HEK293 (cell line): ENCODE results near the gene ATP13A3.

Source experiments
- SP7 ChIP-seq: fragments of 450-650 bp; formaldehyde crosslinking; IDR thresholded peaks from 2 replicates; pipeline ENCODE4 v1.5.1; 2016; ENCODE audit warnings: missing biosample characterization, missing genetic modification characterization
- ZBTB8A ChIP-seq: fragments of 450-650 bp; formaldehyde crosslinking; IDR thresholded peaks from 2 replicates; pipeline ENCODE4 v1.5.1; 2016; ENCODE audit warnings: missing biosample characterization, missing genetic modification characterization
- ZFP41 ChIP-seq: fragments of 450-650 bp; formaldehyde crosslinking; IDR thresholded peaks from 2 replicates; pipeline ENCODE4 v1.5.1; 2016; ENCODE audit warnings: missing biosample characterization, missing genetic modification characterization, borderline replicate concordance
- ZNF214 ChIP-seq: fragments of 450-650 bp; formaldehyde crosslinking; IDR thresholded peaks from 2 replicates; pipeline ENCODE4 v1.5.1; 2017; ENCODE audit warnings: missing biosample characterization, mild to moderate bottlenecking, missing genetic modification characterization, borderline replicate concordance
- ZNF354C ChIP-seq: fragments of 450-650 bp; formaldehyde crosslinking; IDR thresholded peaks from 2 replicates; pipeline ENCODE4 v1.5.1; 2016; ENCODE audit warnings: missing biosample characterization, missing genetic modification characterization, low read depth, borderline replicate concordance
- ZNF366 ChIP-seq: fragments of 450-650 bp; formaldehyde crosslinking; conservative IDR thresholded peaks from 2 replicates; pipeline ENCODE4 v1.5.1; 2016; ENCODE audit warnings: missing biosample characterization, missing genetic modification characterization
- ZNF510 ChIP-seq: fragments of 450-650 bp; formaldehyde crosslinking; IDR thresholded peaks from 2 replicates; pipeline ENCODE4 v1.5.1; 2018; ENCODE audit warnings: mild to moderate bottlenecking, missing genetic modification characterization, missing biosample characterization; ENCODE audit not compliant: insufficient replicate concordance
- ZNF555 ChIP-seq: fragments of 450-650 bp; formaldehyde crosslinking; conservative IDR thresholded peaks from 2 replicates; pipeline ENCODE4 v1.5.1; 2017; ENCODE audit warnings: missing biosample characterization, mild to moderate bottlenecking, missing genetic modification characterization, inconsistent platforms
- ZNF600 ChIP-seq: fragments of 450-650 bp; formaldehyde crosslinking; IDR thresholded peaks from 2 replicates; pipeline ENCODE4 v1.5.1; 2016; ENCODE audit warnings: missing biosample characterization, missing genetic modification characterization
- ZNF658 ChIP-seq: fragments of 450-650 bp; formaldehyde crosslinking; IDR thresholded peaks from 2 replicates; pipeline ENCODE4; 2016; ENCODE audit warnings: missing biosample characterization, missing genetic modification characterization
- ZNF792 ChIP-seq: fragments of 450-650 bp; formaldehyde crosslinking; IDR thresholded peaks from 2 replicates; pipeline ENCODE4 v1.5.1; 2016; ENCODE audit warnings: missing biosample characterization, missing genetic modification characterization
- ZNF837 ChIP-seq: fragments of 450-650 bp; formaldehyde crosslinking; IDR thresholded peaks from 2 replicates; pipeline ENCODE4 v1.5.1; 2016; ENCODE audit warnings: missing biosample characterization, missing genetic modification characterization
- TF ChIP-seq, protein P1 (sequence below): fragments of 450-650 bp; formaldehyde crosslinking; IDR thresholded peaks from 2 replicates; pipeline ENCODE4 v1.5.1; 2016; ENCODE audit warnings: missing biosample characterization, missing genetic modification characterization
- TF ChIP-seq, protein P2 (sequence below): fragments of 450-650 bp; formaldehyde crosslinking; IDR thresholded peaks from 2 replicates; pipeline ENCODE4 v1.5.1; 2017; ENCODE audit warnings: missing biosample characterization, missing genetic modification characterization
- TF ChIP-seq, protein P3 (sequence below): fragments of 450-650 bp; formaldehyde crosslinking; IDR thresholded peaks from 2 replicates; pipeline ENCODE4 v1.5.1; 2016; ENCODE audit warnings: missing biosample characterization, missing genetic modification characterization
- TF ChIP-seq, protein P4 (sequence below): fragments of 450-650 bp; formaldehyde crosslinking; IDR thresholded peaks from 2 replicates; pipeline ENCODE4 v1.5.1; 2016; ENCODE audit warnings: missing biosample characterization, missing genetic modification characterization
- TF ChIP-seq, protein P5 (sequence below): fragments of 450-650 bp; formaldehyde crosslinking; IDR thresholded peaks from 2 replicates; pipeline ENCODE4 v1.5.1; 2016; ENCODE audit warnings: missing biosample characterization, missing genetic modification characterization, borderline replicate concordance
- TF ChIP-seq, protein P6 (sequence below): fragments of 450-650 bp; formaldehyde crosslinking; IDR thresholded peaks from 2 replicates; pipeline ENCODE4 v1.5.1; 2016; ENCODE audit warnings: missing biosample characterization, missing genetic modification characterization

Gene ATP13A3

DNA sequence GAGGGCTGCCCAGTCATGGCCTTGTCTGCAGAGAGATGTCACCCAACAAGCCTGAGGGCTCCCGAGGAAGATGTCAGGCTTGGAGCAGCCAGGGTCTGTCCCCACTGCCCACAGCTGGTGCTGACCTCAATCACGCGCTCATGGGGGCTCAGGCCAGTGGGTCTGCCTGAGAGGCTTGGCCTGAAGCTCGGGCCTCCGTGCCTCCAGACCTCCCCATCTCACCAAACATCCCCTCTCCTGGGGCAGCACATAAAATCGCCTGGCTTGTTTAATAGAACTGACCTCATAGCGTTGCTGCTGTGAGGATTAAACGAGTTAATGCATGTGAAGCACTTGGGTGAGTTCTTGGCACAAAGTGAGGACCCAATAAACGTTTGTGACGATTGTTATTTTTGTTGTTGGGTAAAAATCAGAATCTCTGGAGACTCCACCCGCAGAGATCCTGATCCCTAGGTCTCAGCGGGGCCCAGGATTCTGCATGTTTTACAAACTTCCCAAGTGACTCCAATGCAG is 120.8 kb downstream of the ATP13A3 start (continued):
- no peak for TF ChIP-seq ZFP41 (tag by site-specific recombination)
- TF ChIP-seq, protein P1, sequence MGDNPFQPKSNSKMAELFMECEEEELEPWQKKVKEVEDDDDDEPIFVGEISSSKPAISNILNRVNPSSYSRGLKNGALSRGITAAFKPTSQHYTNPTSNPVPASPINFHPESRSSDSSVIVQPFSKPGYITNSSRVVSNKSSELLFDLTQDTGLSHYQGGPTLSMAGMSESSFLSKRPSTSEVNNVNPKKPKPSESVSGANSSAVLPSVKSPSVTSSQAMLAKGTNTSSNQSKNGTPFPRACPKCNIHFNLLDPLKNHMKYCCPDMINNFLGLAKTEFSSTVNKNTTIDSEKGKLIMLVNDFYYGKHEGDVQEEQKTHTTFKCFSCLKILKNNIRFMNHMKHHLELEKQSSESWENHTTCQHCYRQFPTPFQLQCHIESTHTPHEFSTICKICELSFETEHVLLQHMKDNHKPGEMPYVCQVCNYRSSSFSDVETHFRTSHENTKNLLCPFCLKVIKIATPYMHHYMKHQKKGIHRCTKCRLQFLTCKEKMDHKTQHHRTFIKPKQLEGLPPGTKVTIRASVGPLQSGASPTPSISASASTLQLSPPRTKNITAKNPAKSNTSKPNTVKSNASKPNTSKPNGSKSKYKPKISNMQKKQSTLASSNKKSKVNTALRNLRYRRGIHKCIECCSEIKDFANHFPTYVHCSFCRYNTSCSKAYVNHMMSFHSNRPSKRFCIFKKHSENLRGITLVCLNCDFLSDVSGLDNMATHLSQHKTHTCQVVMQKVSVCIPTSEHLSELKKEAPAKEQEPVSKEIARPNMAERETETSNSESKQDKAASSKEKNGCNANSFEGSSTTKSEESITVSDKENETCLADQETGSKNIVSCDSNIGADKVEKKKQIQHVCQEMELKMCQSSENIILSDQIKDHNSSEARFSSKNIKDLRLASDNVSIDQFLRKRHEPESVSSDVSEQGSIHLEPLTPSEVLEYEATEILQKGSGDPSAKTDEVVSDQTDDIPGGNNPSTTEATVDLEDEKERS (tag by site-specific recombination): no peak
- no peak for TF ChIP-seq ZNF366
- TF ChIP-seq, protein P2, sequence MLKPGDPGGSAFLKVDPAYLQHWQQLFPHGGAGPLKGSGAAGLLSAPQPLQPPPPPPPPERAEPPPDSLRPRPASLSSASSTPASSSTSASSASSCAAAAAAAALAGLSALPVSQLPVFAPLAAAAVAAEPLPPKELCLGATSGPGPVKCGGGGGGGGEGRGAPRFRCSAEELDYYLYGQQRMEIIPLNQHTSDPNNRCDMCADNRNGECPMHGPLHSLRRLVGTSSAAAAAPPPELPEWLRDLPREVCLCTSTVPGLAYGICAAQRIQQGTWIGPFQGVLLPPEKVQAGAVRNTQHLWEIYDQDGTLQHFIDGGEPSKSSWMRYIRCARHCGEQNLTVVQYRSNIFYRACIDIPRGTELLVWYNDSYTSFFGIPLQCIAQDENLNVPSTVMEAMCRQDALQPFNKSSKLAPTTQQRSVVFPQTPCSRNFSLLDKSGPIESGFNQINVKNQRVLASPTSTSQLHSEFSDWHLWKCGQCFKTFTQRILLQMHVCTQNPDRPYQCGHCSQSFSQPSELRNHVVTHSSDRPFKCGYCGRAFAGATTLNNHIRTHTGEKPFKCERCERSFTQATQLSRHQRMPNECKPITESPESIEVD: peak; percentile 82
- peak; percentile 50; the same call in 1 of the 2 replicates for TF ChIP-seq ZNF600 (tag by site-specific recombination)
- TF ChIP-seq ZNF792: no peak
- no peak for TF ChIP-seq ZNF510
- TF ChIP-seq SP7 (tag by site-specific recombination): peak; percentile 37
- peak; percentile 38 for TF ChIP-seq ZBTB8A (tag by site-specific recombination)
- TF ChIP-seq, protein P3, sequence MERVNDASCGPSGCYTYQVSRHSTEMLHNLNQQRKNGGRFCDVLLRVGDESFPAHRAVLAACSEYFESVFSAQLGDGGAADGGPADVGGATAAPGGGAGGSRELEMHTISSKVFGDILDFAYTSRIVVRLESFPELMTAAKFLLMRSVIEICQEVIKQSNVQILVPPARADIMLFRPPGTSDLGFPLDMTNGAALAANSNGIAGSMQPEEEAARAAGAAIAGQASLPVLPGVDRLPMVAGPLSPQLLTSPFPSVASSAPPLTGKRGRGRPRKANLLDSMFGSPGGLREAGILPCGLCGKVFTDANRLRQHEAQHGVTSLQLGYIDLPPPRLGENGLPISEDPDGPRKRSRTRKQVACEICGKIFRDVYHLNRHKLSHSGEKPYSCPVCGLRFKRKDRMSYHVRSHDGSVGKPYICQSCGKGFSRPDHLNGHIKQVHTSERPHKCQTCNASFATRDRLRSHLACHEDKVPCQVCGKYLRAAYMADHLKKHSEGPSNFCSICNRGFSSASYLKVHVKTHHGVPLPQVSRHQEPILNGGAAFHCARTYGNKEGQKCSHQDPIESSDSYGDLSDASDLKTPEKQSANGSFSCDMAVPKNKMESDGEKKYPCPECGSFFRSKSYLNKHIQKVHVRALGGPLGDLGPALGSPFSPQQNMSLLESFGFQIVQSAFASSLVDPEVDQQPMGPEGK (tag by site-specific recombination): peak; percentile 20; the same call in 1 of the 2 replicates
- TF ChIP-seq ZNF837 (tag by site-specific recombination): no peak
- no peak for TF ChIP-seq ZNF354C (tag by site-specific recombination)
- TF ChIP-seq ZNF214 (tag by site-specific recombination): no peak
- no peak for TF ChIP-seq ZNF658
- no peak for TF ChIP-seq ZNF555 (tag by site-specific recombination)
- TF ChIP-seq, protein P4, sequence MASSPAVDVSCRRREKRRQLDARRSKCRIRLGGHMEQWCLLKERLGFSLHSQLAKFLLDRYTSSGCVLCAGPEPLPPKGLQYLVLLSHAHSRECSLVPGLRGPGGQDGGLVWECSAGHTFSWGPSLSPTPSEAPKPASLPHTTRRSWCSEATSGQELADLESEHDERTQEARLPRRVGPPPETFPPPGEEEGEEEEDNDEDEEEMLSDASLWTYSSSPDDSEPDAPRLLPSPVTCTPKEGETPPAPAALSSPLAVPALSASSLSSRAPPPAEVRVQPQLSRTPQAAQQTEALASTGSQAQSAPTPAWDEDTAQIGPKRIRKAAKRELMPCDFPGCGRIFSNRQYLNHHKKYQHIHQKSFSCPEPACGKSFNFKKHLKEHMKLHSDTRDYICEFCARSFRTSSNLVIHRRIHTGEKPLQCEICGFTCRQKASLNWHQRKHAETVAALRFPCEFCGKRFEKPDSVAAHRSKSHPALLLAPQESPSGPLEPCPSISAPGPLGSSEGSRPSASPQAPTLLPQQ (tag by site-specific recombination): 0 out of 2 replicates have a peak, but pooled peaks have one; percentile 17
- TF ChIP-seq, protein P5, sequence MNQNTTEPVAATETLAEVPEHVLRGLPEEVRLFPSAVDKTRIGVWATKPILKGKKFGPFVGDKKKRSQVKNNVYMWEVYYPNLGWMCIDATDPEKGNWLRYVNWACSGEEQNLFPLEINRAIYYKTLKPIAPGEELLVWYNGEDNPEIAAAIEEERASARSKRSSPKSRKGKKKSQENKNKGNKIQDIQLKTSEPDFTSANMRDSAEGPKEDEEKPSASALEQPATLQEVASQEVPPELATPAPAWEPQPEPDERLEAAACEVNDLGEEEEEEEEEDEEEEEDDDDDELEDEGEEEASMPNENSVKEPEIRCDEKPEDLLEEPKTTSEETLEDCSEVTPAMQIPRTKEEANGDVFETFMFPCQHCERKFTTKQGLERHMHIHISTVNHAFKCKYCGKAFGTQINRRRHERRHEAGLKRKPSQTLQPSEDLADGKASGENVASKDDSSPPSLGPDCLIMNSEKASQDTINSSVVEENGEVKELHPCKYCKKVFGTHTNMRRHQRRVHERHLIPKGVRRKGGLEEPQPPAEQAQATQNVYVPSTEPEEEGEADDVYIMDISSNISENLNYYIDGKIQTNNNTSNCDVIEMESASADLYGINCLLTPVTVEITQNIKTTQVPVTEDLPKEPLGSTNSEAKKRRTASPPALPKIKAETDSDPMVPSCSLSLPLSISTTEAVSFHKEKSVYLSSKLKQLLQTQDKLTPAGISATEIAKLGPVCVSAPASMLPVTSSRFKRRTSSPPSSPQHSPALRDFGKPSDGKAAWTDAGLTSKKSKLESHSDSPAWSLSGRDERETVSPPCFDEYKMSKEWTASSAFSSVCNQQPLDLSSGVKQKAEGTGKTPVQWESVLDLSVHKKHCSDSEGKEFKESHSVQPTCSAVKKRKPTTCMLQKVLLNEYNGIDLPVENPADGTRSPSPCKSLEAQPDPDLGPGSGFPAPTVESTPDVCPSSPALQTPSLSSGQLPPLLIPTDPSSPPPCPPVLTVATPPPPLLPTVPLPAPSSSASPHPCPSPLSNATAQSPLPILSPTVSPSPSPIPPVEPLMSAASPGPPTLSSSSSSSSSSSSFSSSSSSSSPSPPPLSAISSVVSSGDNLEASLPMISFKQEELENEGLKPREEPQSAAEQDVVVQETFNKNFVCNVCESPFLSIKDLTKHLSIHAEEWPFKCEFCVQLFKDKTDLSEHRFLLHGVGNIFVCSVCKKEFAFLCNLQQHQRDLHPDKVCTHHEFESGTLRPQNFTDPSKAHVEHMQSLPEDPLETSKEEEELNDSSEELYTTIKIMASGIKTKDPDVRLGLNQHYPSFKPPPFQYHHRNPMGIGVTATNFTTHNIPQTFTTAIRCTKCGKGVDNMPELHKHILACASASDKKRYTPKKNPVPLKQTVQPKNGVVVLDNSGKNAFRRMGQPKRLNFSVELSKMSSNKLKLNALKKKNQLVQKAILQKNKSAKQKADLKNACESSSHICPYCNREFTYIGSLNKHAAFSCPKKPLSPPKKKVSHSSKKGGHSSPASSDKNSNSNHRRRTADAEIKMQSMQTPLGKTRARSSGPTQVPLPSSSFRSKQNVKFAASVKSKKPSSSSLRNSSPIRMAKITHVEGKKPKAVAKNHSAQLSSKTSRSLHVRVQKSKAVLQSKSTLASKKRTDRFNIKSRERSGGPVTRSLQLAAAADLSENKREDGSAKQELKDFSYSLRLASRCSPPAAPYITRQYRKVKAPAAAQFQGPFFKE (tag by site-specific recombination): no peak
- TF ChIP-seq, protein P6, sequence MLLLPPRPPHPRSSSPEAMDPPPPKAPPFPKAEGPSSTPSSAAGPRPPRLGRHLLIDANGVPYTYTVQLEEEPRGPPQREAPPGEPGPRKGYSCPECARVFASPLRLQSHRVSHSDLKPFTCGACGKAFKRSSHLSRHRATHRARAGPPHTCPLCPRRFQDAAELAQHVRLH (tag by site-specific recombination): no peak
